Purkinje cell (primary cell): ENCODE measurements around the gene TEAD4. TPM values are rescaled to one million over a fixed set of nuclear protein-coding genes. Genes with fewer than 3 reads are reported as not detected.

Source experiments
- polyA plus RNA-seq: library from polyadenylated mRNA; unstranded; fragments of >200 nt; fragmentation: Nextera tagmentation; gene quantifications from 2 replicates; pipeline ENCODE4 v1.2.1, GENCODE V29; 2014

TEAD4 gene
- polyA plus RNA-seq, result 0.57 and 1.3 TPM in 2 replicates

GRCh38 chr12:2959192-2959504 lies at the start of gene TEAD4:
Gene TEAD4 (plus strand): TSS chr12:2959397.

GRCh38 chr12:3076730-3077571 lies 117.8 kb downstream of the TEAD4 start, which contains the start of gene TSPAN9:
Gene TSPAN9 (plus strand): TSS chr12:3077379. CDS start chr12:3201194, 123,815 bp downstream.

Other genes starting within 250 kb of the TEAD4 start
- 39.6 and 44.3 TPM in 2 replicates for gene FKBP4, start 164.4 kb upstream of the TEAD4 start, polyA plus RNA-seq
- 12.9 and 21.9 TPM in 2 replicates for gene ITFG2, start 146.7 kb upstream of the TEAD4 start, polyA plus RNA-seq
- gene NRIP2, start 124.4 kb upstream of the TEAD4 start, polyA plus RNA-seq, result 0.08 and 0.48 TPM in 2 replicates
- not detected in 2 replicates for gene TEX52, start 102.4 kb upstream of the TEAD4 start, polyA plus RNA-seq
- not detected in 2 replicates for gene FOXM1, start 82.2 kb upstream of the TEAD4 start, polyA plus RNA-seq
- 14.8 and 17.2 TPM in 2 replicates for gene RHNO1, start 82.2 kb upstream of the TEAD4 start, polyA plus RNA-seq
- gene TULP3, start 68.5 kb upstream of the TEAD4 start, polyA plus RNA-seq, result 5.1 and 7.9 TPM in 2 replicates
- gene TSPAN9, start 118.0 kb downstream of the TEAD4 start, polyA plus RNA-seq, result 3.1 and 3.7 TPM in 2 replicates